GM21381 (cell line): ENCODE data around the gene HCN4.

ENCODE experiments used
- ATAC-seq: cut with Tn5 transposase; IDR thresholded peaks from one replicate; pipeline ENCODE4 v1.9.1; 2021; ENCODE audit warnings: mild to moderate bottlenecking, moderate library complexity; ENCODE audit not compliant: unreplicated experiment

Gene HCN4

DNA sequence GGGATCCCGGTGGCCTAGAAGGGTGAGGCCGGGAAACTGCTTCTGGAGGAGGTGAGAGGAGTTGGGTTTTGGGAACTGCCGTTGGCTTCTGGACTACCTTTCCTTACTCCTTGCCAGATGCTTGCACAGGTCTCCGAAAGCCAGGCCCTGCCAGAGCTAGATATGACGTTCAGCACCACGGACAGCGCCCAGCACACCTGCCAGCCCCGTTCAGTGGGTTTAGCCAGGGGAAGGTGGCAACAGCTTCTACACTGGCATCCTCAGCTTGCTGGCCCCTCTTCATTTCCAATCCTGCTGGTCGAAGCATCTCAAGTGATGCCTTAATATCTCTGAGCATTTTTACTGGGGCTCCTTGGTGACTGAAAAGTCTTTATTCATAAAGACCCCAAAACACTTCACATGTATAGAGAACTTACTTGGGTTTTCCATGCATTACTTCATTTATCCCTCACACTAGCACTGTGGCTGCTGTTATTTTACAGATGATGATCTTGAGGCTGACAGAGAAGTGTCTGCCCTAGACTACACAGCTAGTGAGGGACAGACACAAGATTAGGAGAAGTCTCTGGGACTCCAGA, 21.9 kb downstream of the HCN4 start:
- no peak for ATAC-seq

DNA sequence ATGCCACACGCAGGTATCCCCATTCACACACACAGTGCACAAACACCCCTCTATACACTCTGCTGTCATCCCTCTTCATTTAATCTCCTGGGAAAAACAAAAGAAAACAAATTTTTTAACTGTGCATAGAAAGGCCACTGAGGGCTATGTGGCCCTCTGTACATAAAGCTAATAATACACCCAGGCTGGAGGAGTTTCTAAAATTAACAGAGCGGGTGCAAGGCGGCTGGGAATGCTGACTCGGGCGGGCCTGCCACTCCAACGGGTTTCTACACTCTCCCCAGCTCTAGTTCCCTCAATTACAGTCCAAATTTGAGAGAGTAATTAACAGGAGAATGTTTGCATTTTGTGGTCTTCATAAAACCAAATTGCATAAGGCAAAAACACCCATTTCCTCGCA, 23.1 kb downstream of the HCN4 start:
- ATAC-seq, result no peak

DNA sequence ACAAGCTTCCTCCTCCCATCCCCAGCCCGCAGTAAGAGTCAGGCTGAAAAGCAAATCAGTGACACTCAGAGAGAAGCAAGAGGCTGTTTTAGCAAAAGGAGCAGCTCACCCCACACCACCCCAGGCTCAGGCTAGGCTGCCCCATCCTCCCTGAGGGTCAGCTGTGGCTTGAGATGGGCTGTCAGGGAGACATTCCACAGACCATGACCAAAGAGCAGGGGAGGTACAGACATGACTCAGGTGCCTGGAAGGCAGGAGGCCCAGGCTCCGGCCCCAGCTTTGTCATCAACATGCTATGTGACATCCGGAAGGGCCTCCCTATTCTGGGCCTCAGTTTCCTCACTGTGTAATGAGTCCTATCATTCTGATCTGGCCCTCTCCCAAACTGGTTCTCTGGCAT, 24.7 kb downstream of the HCN4 start:
- no peak for ATAC-seq

DNA sequence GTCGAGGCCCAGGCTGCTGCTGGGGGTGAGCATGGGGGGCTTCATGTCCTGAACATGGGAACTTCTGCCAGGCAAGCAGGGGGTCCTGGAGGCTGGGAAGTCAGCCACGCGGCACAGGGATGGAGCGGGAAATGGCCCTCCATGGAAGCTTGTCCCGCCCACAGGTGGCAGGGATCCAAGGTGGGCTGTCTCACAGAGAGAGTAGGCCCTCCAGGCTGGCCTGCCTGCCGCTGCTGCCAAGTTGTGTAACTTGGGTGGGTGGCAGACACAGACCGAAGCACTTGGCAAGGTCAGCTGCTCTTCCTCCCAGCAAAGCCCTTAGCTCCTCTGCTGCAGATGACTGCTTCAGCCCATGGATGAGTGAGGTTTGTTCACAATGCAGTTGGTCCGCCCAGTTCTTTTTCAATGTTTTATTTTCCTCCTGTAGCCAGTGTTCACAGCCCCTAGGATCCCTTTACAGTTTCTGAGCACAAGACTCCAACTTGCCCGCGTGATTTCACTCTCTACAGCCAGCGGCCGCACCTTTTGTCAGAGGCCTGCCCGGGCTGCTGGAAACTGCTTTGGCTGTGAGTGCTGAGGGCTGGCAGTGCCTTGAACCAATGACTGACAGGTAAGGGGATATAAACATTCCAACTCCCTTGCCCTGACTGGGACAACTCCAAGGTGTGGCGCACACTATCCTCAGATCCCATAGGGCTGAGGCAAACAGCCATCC, 26.7 kb downstream of the HCN4 start:
- no peak for ATAC-seq

DNA sequence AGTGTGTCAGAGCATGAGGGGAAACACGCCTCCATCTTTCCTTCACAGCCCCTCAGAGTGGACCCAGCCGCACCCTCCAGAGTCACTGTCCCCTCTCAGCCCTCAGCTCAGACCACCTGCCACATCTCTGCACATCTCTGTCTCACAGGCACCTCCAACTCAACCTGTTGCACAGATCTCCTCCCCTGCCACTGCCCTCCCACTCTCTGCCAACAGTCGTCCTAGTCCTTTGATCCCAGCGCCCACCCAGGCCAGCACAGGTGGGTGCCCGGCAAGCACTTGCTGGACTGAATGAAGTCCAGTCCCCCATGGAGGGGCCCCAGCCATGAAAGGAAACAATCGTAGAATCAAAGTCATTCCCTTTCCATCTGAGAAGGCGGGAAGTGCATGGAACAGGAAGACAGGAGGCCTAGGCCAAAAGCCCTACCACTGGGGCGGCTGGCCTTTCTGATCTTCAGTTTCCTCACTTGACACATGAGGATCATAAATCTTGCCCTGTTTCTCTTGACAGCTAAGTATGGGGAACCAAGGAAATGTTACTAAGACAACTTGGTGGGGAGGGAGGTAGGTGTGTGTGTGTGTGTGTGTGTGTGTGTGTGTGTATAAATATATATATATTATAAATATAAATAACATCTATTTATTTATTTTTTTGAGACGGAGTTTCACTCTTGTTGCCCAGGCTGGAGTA, 28.1 kb downstream of the HCN4 start:
- ATAC-seq, result no peak

DNA sequence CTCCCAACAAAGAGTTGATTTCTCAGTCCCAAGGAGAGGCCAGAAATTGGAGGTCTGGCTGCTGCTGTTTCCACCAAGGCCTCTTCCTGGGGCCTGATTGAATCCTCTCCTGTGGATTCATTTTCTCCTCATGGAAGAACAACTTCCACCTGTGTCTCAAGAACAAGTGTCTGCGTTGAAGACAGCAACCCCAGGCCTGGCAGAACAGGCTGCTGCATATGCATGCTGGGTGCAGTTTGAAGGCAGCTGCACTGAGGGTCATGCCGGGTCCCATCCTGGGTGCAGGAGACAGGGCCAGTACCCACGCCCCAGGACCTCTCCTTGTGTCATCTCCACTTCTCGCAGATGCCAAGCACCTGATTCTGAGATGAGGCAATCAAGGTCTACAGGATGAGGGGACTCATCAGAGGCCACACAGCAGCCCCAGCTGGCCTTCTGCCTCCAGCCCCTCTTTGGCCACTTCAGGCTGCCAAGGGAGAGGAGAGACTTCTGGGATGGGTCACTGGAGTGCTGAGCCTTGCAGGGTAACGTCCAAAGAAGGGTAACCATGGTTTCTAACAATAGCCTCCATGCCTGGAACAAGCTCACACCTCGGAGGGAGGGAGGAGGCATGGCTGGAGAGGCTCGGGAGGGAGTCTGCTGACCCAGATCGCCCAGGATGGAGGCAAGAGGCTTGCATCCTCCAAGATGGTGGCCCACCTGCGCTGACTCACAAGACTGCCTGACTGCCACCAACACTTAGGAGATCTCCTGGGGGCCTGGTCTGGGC, 30.0 kb downstream of the HCN4 start:
- ATAC-seq, result no peak

DNA sequence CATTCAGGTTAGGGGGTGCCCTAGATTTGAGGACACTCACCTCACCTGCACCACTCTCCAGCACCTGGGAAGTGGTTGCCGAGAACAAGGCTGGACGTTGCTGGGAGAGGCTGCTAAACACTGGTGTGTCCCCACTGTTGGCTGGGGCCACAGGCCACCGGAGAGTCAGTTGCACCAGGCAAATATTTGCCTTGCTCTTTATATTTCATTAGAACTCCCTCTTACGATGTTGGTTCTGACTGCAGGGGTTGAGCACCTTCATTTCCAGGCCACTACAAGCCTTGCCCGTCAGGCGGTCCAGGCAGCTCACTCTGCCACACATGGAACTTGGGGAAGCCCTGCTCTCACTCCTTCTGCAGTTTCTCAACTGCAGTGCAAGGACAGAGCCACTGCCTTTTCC, 30.7 kb downstream of the HCN4 start:
- ATAC-seq, result no peak

DNA sequence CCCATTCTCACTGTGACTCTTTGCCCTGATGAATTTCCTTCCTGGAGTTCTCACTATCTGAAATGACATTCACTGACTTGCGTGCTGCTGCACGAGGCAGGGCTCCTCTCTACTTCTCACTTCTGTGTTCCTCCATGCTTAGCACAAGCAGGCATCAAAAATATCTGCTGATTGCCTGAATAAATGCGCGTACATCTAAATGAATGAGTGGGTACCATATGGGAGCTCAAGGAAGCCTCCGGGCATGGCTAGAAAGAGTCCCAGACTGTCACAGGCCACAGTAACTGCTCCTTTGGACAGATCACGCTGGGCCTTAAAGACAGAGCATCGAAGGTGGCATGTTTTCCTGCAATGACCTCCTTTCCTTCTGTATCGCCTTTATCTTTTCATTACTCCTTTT, 31.6 kb downstream of the HCN4 start:
- no peak for ATAC-seq

DNA sequence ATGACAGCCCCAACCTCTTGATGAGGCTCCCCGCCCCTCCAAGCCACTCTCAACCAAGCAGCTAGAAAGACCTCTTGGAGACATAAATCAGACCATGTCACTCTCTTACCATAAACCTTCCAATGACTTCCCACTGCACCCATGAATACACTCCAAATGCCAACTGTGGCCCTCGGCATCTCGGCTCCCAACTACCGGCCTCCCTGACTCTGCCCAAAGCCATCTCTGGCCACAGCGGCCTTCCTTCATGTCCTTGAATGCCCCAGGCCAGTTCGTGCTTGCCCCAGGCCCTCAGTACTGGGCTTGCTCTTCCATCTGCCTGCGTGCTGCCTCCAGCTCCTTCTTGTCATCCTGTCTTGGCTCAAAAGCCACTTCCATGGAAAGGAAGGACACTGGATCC, 32.0 kb downstream of the HCN4 start:
- ATAC-seq, result no peak

DNA sequence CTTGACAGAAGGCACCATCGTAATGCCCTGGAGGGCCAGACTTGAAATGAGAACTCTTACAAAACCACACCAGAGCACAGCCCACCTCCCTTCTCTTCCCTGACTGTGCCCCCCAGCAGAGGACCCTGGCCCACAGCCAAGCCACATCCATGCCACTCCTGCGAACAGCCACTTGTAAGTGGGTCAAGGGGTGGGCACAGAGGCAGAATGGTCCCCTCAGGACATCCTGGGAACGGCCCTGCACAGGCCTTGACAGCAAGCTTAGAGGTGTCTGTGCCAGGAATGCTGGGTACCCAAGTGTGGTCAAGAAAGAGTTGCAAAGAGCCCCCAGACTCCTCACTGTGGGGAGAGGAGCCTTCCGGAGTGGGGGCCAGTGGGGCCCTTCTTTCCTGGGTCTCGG, 33.3 kb downstream of the HCN4 start:
- no peak for ATAC-seq

DNA sequence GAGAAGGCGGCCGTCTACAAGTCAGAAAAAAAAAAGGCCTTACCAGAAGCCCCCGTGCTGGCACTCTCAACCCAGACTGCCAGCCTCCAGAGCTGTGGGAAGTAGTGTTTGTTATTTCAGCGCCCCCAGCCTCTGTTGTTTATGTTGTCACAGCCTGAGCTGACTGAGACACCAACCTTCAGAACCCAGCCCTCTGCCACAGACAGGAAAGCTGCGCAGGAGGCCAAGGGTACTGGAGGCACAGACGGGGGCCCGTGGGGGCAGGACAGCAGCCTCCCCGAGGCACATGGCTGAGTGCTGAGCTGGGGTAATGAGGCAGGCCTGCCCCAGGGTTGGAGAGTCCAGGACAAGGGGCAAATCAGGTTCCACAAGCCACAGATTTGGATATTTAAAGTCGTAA, 33.7 kb downstream of the HCN4 start:
- ATAC-seq, result no peak

DNA sequence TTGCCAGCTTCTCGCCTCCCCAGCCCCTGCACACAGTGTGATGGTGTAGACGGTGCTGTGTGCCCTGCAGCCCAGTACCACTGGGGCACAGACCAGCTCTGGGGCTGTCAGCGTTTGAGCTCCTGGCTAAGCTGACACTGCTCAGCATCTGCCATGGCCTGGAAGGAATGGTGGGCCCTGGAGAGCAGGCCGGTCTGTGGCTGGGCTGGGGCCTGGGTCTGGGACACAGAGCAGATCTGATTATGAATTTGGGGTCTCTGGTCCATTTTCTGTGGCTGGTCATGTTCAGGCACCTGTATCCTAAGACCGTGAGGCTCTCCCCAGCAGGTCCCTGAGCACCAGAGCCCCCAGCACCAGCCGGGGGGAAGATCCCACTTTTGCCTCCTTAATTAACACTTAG, 34.7 kb downstream of the HCN4 start:
- ATAC-seq, result no peak

DNA sequence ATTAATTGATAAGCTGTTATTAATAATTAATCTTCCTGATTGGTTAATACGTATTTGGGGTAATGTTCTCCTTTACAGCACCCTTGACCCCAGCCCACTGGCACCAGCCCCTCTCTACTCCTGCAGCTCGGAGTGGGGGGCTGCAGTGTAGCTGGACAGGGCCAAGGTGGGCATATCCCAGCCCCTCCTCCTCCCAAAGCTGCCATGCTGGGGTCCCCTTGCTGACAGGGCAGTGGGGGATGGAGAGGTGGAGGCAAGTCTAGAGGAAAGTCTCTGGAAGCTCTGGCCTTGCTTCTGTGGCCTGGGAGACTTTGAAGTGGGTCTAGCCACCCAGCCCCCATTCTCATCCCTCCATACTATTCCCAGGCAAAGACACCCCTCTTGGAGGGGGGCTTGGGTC, 35.8 kb downstream of the HCN4 start:
- ATAC-seq, result no peak

DNA sequence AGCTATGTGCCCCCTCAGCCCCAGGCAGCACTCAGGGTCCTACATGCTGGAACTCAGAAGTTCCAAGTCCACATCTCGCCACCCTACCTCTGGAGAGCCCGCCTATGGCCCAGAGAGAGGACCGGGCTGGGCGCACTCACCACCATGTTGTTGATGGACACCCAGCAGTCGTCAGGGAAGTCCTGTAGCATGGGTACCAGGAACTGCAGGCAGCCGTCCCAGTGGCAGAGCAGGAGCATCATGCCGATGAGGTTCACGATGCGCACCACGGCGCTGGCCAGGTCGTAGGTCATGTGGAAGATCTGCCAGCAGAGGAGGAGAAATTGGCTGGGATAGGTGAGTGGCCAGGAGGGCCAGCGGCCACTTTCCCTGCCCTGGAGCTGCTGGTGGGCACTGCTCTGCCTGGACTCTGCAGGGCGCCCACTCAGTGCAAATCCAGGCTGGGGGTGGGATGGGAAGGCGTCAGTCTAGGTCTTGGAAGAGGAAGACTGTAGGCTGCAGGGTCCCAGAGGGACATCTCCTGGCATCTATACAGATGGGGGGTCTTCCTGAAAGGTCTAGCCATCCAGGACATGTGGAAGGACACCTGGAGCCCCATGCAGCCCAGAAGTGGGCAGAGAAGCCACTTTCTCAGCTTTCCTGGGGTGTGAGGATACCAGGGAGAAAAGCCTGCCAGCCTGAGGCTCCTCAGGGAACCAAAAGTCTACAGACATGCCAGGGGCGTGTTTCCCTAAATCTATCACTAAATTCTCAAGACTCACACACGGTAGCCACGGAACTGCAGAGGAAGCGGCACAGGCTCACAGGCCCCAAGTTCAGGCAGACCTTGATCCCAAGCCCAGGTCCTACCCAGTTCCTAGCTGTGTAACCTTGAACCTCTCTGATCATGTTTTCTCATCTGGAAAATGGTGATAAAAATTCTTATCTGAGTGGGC, 36.5 kb downstream of the HCN4 start:
- no peak for ATAC-seq

DNA sequence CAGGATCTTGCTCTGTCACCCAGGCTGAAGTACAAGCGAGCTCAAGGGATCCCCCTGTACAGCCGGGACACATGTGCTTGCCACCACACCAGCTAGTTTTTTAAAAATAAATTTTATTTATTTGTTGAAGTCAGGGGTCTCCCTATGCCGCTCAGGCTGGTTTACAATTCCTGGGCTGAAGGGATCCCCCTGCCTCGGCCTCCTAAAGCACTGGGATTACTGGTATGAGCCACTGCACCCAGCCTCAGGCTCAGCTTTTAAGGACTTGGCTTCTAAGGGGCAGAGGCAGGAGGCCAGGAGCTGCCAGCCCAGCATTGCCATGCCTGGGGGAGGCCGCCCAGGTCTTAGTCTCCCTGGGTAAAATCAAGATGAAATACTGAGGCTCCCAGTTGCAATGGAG, 37.3 kb downstream of the HCN4 start:
- ATAC-seq, result no peak

DNA sequence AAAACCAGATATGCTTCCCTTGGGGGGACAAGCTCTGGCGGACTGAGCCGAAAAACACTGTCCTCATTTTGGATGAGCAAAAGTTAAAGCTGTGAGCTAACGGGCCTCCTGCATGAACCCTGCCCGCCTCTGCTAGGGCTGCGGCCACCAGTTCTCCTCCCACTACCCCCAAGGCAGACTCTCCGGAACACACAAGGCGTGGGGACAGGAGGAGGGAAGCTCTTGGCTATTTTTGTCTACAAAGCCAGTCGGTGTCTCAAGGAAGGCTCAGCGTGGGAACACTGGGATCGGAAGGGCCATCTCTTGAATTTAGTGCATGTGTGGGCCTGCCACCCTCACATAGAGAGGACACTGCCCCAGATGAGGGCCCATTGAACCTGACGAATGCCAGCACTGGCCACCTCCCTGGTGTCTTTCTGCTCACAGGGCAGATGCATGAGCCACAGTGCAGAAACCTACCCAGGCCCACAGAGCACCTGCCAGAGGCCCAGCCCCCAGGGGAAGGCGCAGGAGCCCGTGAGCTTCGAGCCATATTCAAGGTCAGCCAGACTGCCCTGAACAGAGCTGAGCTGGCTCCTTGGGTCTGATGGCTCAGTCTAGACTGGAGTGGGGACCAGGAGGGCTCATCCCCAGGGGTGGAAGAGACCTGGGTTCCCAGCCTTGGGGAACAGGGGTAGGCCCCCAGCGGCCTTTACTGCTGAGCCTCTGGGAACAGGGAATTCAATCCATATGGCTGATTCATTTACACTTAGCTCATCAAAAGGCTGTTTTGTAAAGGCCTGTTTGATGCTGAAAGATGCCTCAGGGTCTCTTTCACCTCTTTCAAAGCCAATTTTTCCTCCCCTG, 38.3 kb downstream of the HCN4 start:
- ATAC-seq, result no peak

DNA sequence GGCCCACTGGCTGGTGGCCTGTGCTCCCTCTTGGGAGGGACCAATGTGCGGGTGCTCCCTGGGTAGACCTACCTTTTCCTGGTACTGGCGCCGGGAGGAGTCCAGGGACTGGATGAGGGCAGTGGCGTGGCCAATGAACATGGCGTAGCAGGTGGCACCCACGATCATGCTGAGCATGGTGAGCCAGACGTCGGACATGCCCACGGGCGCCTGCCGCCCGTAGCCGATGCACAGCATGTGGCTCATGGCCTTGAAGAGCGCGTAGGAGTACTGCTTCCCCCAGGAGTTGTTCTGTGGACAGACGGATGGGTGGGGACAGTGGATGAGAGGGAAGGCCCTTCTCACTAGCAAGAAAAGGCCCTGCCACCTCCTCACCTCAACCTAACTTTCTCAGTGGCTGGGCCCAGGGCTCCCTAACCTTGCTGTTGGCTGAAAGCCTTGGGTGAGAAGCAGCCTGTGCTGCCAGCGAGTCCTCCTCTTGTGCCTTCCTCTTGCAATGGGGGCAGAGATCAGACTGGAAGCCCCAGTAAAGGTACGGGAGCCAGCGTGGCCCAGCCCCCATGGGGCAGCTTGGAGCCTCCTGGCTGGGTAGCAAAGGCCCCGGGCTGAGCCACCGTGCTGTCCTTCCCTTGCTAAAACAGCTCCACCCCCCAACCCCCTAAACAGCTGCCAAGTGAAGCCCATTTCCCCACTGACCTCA, 39.1 kb downstream of the HCN4 start:
- ATAC-seq, result no peak

DNA sequence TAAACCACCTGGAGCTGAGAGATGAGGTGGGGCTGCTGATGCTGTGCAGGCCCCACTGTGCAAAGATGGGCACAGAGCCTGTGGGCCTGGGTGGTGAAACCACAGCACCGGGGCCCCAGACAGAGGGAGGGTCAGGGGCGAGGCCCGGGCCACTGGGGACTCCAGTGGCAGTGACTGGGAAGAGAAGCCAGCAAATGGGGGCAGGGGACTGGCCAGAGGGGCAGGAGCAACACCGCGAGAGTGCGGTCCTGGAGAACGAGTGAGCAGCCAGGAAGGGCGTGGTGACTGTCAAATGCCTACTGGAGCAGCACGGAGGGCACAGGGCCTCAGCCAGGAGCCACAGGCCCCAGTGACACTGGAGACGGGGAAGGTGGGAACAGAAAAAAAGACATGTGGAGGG, 39.8 kb downstream of the HCN4 start:
- no peak for ATAC-seq

DNA sequence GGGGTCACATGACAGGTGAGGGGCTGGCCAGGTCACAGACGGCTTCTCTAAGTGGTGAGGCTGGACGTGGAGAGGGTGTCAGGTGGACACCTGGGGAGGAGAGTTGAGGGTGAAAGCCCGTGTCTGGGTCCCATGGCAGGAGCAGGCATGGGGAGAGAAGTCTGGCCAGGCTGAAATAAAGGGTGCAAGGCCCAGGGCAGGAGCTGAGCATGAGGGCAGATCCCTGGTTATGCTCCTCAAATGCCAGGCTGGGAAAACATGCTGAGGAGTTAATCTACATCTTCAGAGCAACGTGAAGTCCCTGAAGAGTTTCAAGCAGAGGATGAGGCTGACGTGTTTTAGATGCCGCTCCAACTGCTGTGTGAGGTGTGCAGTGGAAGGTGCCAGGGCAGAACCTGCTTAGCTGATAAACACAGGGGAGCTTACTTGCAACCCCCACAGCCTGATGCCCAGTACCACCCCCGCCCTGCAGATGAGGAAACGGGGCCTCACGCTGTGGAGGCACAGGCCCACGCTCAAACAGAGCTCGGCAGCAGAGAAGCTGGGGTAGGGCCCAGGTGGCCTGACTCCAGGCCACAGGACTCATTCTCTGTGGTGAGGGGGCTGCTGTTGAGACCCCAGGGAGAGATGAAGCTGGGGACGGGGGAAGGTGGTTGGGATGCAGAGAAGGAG, 40.5 kb downstream of the HCN4 start:
- no peak for ATAC-seq
